Adrenal gland (tissue), 12 donors: ENCODE measurements around the gene WWOX. TPM values are rescaled to one million over a fixed set of nuclear protein-coding genes. Genes with fewer than 3 reads are reported as not detected.

Source experiments
- DNase-seq, 7 donors: peaks; one replicate each; pipeline ENCODE4 v3.0.0-alpha.2; 2019 to 2020
- H3K27ac ChIP-seq, 5 donors: fragments of 200-600 bp; sonication (generic) in 4 of 5; 1 replicate in 3 of 5; 2 replicates in 2 of 5; pipeline versions ENCODE4 v1.5.1 to v1.8.0; 2016 to 2020; ENCODE audit warnings: mild to moderate bottlenecking in 1 of 5
- H3K27me3 ChIP-seq: fragments of 200-600 bp; 2 replicates; pipeline ENCODE4 v1.8.0; 2021
- H3K36me3 ChIP-seq, 2 donors: fragments of 200-600 bp; replicated peaks in 1 of 2; 1 replicate in 1 of 2; 2 replicates in 1 of 2; pipeline versions ENCODE4 v1.5.1 to v1.8.0; 2018 to 2022
- H3K4me1 ChIP-seq, 2 donors: fragments of 200-600 bp; replicated peaks in 1 of 2; 1 replicate in 1 of 2; 2 replicates in 1 of 2; pipeline versions ENCODE4 v1.5.1 to v1.8.0; 2018 to 2021
- H3K4me3 ChIP-seq, 4 donors: fragments of 200-600 bp; sonication (generic) in 3 of 4; one replicate each; pipeline ENCODE4 v1.5.1; 2016 to 2018
- H3K9me3 ChIP-seq, 3 donors: fragments of 200-600 bp; sonication (generic) in 1 of 3; replicated peaks in 1 of 3; 1 replicate in 2 of 3; 2 replicates in 1 of 3; pipeline versions ENCODE4 v1.5.1 to v1.8.0; 2016 to 2021
- POLR2A ChIP-seq, 2 donors: fragments of 450-650 bp; IDR thresholded peaks; one replicate each; pipeline ENCODE4 v1.6.1; 2017; ENCODE audit warnings: antibody characterized with exemption in 2 of 2, mild to moderate bottlenecking in 2 of 2, moderate library complexity in 1 of 2
- WGBS, 4 donors: extraction: QIAGEN DNeasy Blood & Tissue Kit in 2 of 4; methylation state at CpG; one replicate each; pipeline versions ENCODE4 v1.1.5 to v1.1.7; 2013 to 2017; 5-methylcytosine and 5-hydroxymethylcytosine counted together
- intact Hi-C, 2 donors: fragments of 100-400 bp; cut with DNase I; formaldehyde crosslinking; loops; one replicate each; pipeline versions ENCODE4 v1.14.1 to v1.15.0; 2022 to 2023
- polyA plus RNA-seq, 3 donors: library from polyadenylated mRNA; stranded (reverse); fragments of 200-250 nt in 2 of 3; fragments of 350-450 nt in 1 of 3; fragmentation: Illumina TruSeq in 1 of 3; extraction: RNeasy Lipid Tissue Mini Kit (QIAGEN cat#74804) in 1 of 3; gene quantifications; one replicate each; pipeline ENCODE4 v1.2.3, GENCODE V29; 2013 to 2014
- total RNA-seq, 9 donors: library from RNA; depleted of rRNA in 4 of 9; stranded (reverse); fragments of >200 nt in 4 of 9; fragments of 120-200 nt in 1 of 9; fragmentation: NEBNext Ultra II Directional in 1 of 9; extraction: Animal tissue kit (Norgen Biotek cat#: 25700) in 1 of 9; gene quantifications; one replicate each; pipeline versions ENCODE4 v1.1.0 to v1.2.4, GENCODE V29; 2013 to 2023
- TF ChIP-seq, protein P1 (sequence below), 6 experiments: fragments of 450-650 bp in 4 of 6; fragments of 200-600 bp in 2 of 6; sonication (generic) in 1 of 6; IDR thresholded peaks; 1 replicate in 5 of 6; 2 replicates in 1 of 6; pipeline versions ENCODE4 v1.5.1 to v1.8.0; 2016 to 2021; ENCODE audit warnings: antibody characterized with exemption in 6 of 6, mild to moderate bottlenecking in 2 of 6, moderate library complexity in 1 of 6
- donor health status: healthy with polysubstance abuse.
- donor health status: Bipolar disorder and iron deficiency.
- donor health status: DM: yes; HTN: yes; CAD: no.
- donor health status: DM: no; HTN: no; CAD: no.
- donor health status: DM: no; HTN: no; CAD: no.
- donor health status: DM: yes; HTN: yes; CAD: no.

WWOX gene
- total and polyA plus RNA-seq, 12 donors = 11.8 to 74.6 (median 20.5) TPM

DNA sequence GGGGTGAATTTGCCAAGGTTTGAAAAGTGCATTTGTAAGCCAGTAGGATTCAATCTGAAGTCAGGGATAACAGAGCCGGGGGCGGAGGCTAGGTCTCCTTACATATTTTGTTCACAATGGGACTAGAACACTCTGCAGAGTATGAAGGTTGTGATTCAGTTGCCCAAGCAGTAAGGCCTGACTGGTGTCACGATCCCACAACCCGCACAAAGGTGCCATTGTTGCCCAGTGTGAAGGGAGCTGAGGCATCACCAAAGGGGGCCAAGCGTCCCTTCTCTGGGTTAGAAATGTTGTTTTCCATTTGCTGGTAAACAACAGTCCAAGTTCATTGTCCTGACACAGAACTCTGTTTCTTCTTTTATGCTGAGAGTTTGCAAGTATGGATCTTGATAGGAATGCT, 1029.3 kb downstream of the WWOX start:
- TF ChIP-seq, protein P1, sequence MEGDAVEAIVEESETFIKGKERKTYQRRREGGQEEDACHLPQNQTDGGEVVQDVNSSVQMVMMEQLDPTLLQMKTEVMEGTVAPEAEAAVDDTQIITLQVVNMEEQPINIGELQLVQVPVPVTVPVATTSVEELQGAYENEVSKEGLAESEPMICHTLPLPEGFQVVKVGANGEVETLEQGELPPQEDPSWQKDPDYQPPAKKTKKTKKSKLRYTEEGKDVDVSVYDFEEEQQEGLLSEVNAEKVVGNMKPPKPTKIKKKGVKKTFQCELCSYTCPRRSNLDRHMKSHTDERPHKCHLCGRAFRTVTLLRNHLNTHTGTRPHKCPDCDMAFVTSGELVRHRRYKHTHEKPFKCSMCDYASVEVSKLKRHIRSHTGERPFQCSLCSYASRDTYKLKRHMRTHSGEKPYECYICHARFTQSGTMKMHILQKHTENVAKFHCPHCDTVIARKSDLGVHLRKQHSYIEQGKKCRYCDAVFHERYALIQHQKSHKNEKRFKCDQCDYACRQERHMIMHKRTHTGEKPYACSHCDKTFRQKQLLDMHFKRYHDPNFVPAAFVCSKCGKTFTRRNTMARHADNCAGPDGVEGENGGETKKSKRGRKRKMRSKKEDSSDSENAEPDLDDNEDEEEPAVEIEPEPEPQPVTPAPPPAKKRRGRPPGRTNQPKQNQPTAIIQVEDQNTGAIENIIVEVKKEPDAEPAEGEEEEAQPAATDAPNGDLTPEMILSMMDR (IDR thresholded peaks at IDR 0.05) = no peak
- TF ChIP-seq POLR2A (IDR thresholded peaks at IDR 0.05) = no peak
- H3K4me3 ChIP-seq = no peak overlapping the region
- intact Hi-C loops = no loop called here
- no peaks in the 10 kb centered on the region for H3K36me3 ChIP-seq
- no peaks in the 10 kb centered on the region for H3K27me3 ChIP-seq
- 83 to 95% (median 92%) methylated on average over 5 of the region's 5 CpGs for WGBS, 4 donors
- H3K27ac ChIP-seq = no peak overlapping the region
- DNase-seq = no peak
- no peaks in the 10 kb centered on the region for H3K9me3 ChIP-seq
- no peaks in the 10 kb centered on the region for H3K4me1 ChIP-seq

- Histone ChIP-seq H3K4me1 (no peaks in the 10 kb centered on the region), H3K9me3 (no peaks in the 10 kb centered on the region), H3K36me3 (no peaks in the 10 kb centered on the region), H3K27me3 (no peaks in the 10 kb centered on the region), H3K27ac (no peak overlapping the region), H3K4me3 (no peak overlapping the region)
- no peak for DNase-seq
- intact Hi-C loops = no loop called here
- TF ChIP-seq, protein P1 (IDR thresholded peaks at IDR 0.05) = no peak
- TF ChIP-seq POLR2A (IDR thresholded peaks at IDR 0.05) = no peak
- 86 to 95% (median 90%) methylated on average over 6 to 7 of the region's 7 CpGs for WGBS, 4 donors
These were observed 1031.2 kb downstream of the WWOX start for GRCh38 chr16:79130616-79131015.

- no peak overlapping the region for H3K4me3 ChIP-seq
- intact Hi-C loops = no loop called here
- TF ChIP-seq POLR2A (IDR thresholded peaks at IDR 0.05) = no peak
- TF ChIP-seq, protein P1 (IDR thresholded peaks at IDR 0.05) = no peak
- 74 to 85% (median 79%) methylated on average over 6 of the region's 6 CpGs for WGBS, 4 donors
- no peak for DNase-seq
- no peaks in the 10 kb centered on the region for H3K36me3 ChIP-seq
- no peak overlapping the region for H3K27ac ChIP-seq
- no peaks in the 10 kb centered on the region for H3K4me1 ChIP-seq
- H3K9me3 ChIP-seq = no peaks in the 10 kb centered on the region
- no peaks in the 10 kb centered on the region for H3K27me3 ChIP-seq
These were observed 1032.0 kb downstream of the WWOX start for GRCh38 chr16:79131321-79132075.

DNA sequence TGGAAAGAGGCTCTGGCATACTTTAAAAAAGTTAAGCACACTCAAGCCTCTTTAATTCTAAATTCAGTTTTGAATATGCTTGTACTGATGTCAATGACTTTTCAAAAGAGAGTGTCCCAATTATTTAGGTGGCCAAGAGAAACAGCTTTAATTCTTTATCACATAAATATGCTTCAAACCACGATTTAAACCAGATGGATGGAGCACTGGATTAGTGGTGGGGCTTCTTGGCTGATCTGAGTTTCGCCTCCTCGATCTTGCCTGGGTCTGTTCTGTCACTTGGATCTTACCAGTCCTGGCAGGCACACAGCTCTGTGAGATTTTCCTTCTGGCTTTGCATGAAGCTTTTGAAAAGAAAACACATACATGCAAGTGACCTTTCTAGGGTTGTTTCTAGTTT, 1033.2 kb downstream of the WWOX start:
- intact Hi-C loops = no loop called here
- H3K4me1 ChIP-seq = no peaks in the 10 kb centered on the region
- H3K27ac ChIP-seq = no peak overlapping the region
- no peak overlapping the region for H3K4me3 ChIP-seq
- H3K36me3 ChIP-seq = no peaks in the 10 kb centered on the region
- TF ChIP-seq, protein P1 (IDR thresholded peaks at IDR 0.05) = no peak
- no peak for TF ChIP-seq POLR2A (IDR thresholded peaks at IDR 0.05)
- no peaks in the 10 kb centered on the region for H3K27me3 ChIP-seq
- peak in 6 of 7 donors; percentile 13 to 66 (median 26) for DNase-seq
- no peaks in the 10 kb centered on the region for H3K9me3 ChIP-seq
- 59 to 79% (median 69%) methylated on average over 3 of the region's 3 CpGs for WGBS, 4 donors
